GM21576 (cell line): Measurements from ENCODE around the gene LRRC37A2.
"Not testable (repeated sequence)": the region's sequence is repeated elsewhere in the genome, so short reads cannot be mapped to it uniquely, and the experiment has no call there.

ENCODE experiments used
- ATAC-seq: cut with Tn5 transposase; IDR thresholded peaks from one replicate; pipeline ENCODE4 v1.9.1; 2021; ENCODE audit warnings: mild to moderate bottlenecking, moderate library complexity; ENCODE audit not compliant: unreplicated experiment

The LRRC37A2 gene

GRCh38 chr17:46591332-46591731, 79.1 kb downstream of the LRRC37A2 start:
- ATAC-seq = not testable (repeated sequence)

GRCh38 chr17:46598344-46598931, 86.2 kb downstream of the LRRC37A2 start:
- not testable (repeated sequence) for ATAC-seq

DNA sequence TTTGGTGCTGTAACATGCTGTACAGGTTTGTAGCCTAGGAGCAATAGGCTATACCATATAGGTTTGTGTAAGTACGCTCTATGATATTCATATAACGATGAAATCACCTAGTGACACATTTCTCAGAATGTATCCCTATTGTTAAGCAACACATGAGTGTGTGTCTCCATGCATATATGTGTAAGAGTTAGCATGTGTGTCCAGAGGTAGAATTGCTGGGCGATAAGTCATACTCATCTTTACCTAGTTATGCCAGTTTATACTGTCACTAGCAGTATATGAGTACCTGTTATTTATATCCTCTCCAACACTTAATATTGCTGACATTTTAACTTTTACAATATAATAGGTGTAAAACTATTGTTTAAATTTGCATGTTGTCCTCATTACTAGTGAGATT, 88.5 kb downstream of the LRRC37A2 start:
- ATAC-seq = not testable (repeated sequence)

- ATAC-seq = not testable (repeated sequence)
These were observed 90.9 kb downstream of the LRRC37A2 start for GRCh38 chr17:46603125-46603524.
